ENCODE measurements around the gene IQSEC1.

IQSEC1 gene

GRCh38 chr3:13030684-13031083 is 42.5 kb downstream of the IQSEC1 start:
- TF ChIP-seq POLR2A (IDR thresholded peaks at IDR 0.05; ENCODE audit: extremely low read depth, insufficient read length) (no peak), MYC (IDR thresholded peaks at IDR 0.05; ENCODE audit: low read depth, low read length) (no peak), CTCF (IDR thresholded peaks at IDR 0.05; ENCODE audit: low read depth, low read length) (no peak), MAX (IDR thresholded peaks at IDR 0.05; ENCODE audit: low read depth, low read length) (no peak)
- no peak overlapping the region for H3K4me3 ChIP-seq (ENCODE audit: low read depth, low read length)
- DNase-seq (ENCODE audit: low read depth), result no peak

- no peak for DNase-seq (ENCODE audit: low read depth)
- H3K4me3 ChIP-seq (ENCODE audit: low read depth, low read length), result no peak overlapping the region
- no peak for TF ChIP-seq POLR2A (IDR thresholded peaks at IDR 0.05; ENCODE audit: extremely low read depth, insufficient read length)
- TF ChIP-seq CTCF (IDR thresholded peaks at IDR 0.05; ENCODE audit: low read depth, low read length), result no peak
- TF ChIP-seq MAX (IDR thresholded peaks at IDR 0.05; ENCODE audit: low read depth, low read length), result no peak
- TF ChIP-seq MYC (IDR thresholded peaks at IDR 0.05; ENCODE audit: low read depth, low read length), result no peak
Observed at GRCh38 chr3:13028010-13028821, 45.0 kb downstream of the IQSEC1 start.

GRCh38 chr3:13027154-13027553 is 46.1 kb downstream of the IQSEC1 start:
- H3K4me3 ChIP-seq (ENCODE audit: low read depth, low read length), result no peak overlapping the region
- DNase-seq (ENCODE audit: low read depth), result no peak
- TF ChIP-seq POLR2A (IDR thresholded peaks at IDR 0.05; ENCODE audit: extremely low read depth, insufficient read length), result no peak
- TF ChIP-seq MYC (IDR thresholded peaks at IDR 0.05; ENCODE audit: low read depth, low read length), result no peak
- TF ChIP-seq CTCF (IDR thresholded peaks at IDR 0.05; ENCODE audit: low read depth, low read length), result no peak
- no peak for TF ChIP-seq MAX (IDR thresholded peaks at IDR 0.05; ENCODE audit: low read depth, low read length)

- H3K4me3 ChIP-seq (ENCODE audit: low read depth, low read length), result no peak overlapping the region
- DNase-seq (ENCODE audit: low read depth), result no peak
- no peak for TF ChIP-seq POLR2A (IDR thresholded peaks at IDR 0.05; ENCODE audit: extremely low read depth, insufficient read length)
- TF ChIP-seq CTCF (IDR thresholded peaks at IDR 0.05; ENCODE audit: low read depth, low read length), result no peak
- TF ChIP-seq MYC (IDR thresholded peaks at IDR 0.05; ENCODE audit: low read depth, low read length), result no peak
Observed at GRCh38 chr3:13026534-13026933, 46.7 kb downstream of the IQSEC1 start.

- TF ChIP-seq CTCF (IDR thresholded peaks at IDR 0.05; ENCODE audit: low read depth, low read length) (no peak), POLR2A (IDR thresholded peaks at IDR 0.05; ENCODE audit: extremely low read depth, insufficient read length) (no peak), MAX (IDR thresholded peaks at IDR 0.05; ENCODE audit: low read depth, low read length) (no peak), MYC (IDR thresholded peaks at IDR 0.05; ENCODE audit: low read depth, low read length) (no peak)
- no peak for DNase-seq (ENCODE audit: low read depth)
Observed at GRCh38 chr3:13025778-13026518, 47.3 kb downstream of the IQSEC1 start.

More at GRCh38 chr3:13025778-13026518, 47.3 kb downstream of the IQSEC1 start:
- H3K4me3 ChIP-seq (ENCODE audit: low read depth, low read length), result no peak overlapping the region
